Endothelial cell of hepatic sinusoid (primary cell): ENCODE measurements around the gene WDFY4.

Experiments used
- in situ Hi-C: cut with HindIII; loops from 2 replicates; pipeline ENCODE4 v1.10.0; 2017; ENCODE audit warnings: low sequenced_read_pairs

WDFY4 gene

DNA sequence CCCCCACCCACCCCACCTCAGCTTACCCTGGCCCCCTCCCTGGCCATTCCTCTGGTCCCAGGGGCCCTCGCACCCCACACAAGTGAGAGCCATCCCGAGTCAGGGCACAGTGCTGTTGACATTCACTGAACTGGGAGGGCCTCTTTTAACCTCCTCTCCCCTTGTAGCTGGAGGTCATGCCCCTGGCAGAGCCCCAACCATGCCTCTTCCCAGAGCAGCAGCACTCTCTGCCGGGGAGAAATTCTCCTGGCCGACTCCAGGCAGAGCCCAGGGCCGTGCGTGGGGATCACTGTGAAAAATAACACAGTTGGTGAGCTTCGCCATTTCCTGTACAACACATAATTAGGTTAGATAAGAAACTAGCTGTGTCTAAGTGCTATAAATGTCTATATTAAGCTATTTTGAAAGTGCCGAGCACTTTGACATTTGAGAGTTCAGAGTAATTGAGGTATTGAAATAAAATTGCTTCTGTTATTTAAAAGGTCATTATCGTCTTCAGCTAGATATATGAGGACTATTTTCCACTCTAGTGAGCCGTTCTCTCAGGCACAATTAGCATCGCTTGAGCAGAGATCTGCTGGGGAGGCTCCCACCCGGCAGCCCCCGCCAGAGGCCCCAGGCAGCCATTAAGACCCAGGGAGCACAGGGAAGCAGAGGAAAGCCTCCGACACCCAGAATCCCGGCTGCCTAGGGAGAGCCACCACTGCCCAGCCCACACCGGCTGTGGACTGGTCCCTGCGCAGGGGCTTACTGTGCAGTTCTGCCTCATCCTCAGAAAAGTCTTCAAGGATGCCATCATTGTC lies 317.4 kb downstream of the WDFY4 start:
- in situ Hi-C loops: no loop called here

GRCh38 chr10:49005270-49005669 lies 320.6 kb downstream of the WDFY4 start:
- in situ Hi-C loops: no loop called here

GRCh38 chr10:49007129-49007528 lies 322.5 kb downstream of the WDFY4 start:
- in situ Hi-C loops: no loop called here

DNA sequence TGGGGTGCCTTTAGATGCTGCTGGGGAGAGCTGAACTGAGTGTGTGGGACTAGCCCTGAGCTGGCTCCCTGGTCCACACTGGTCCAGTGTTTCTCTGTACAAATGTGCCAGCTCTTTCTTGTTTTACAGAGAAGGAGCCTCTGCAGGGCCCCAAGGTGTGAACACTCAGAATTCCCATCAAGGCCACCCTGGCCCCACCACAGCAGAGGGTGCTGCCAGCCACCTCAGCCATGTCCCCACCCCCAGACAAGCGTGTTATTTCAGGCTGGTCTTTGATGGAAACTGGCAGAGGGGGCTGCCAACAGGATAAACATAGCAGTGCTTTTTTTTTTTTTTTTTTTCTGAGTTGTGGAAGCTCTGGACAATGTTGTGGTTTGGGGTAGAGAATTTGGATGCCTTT lies 323.4 kb downstream of the WDFY4 start:
- in situ Hi-C loops: no loop called here

DNA sequence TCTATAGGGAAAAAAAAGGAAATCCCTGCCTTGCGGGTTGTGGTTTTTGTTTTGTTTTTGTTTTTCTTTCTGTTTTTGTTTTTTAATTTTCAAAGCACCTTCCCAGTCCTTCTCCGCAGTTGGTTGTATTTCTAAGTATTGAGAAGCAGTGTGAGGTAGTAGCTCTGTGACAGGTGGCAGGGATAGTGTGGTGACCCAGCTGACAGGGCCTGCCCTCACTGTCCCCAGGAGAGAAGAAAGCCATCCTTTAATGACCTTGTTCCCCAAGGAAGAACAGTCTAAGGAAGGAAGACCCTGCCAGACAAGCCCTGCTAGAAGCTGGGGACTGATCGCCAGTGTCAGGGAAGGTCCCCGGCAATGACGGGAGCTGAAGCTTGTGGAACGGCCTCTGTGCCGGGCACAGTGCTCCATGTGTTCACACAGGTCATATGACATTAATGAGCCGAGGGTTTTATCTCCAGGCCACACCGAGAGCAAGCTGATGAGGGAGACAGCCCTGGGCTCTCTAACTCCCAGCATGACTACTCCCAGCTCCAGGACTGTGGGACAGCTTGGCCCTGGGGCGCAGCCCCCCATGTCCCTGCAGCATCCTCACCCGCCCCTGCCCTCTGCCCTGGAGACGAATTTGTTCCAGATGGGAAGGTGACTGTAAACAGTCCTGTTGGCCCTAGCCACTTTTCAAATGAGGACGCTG lies 324.0 kb downstream of the WDFY4 start:
- in situ Hi-C loops: no loop called here

GRCh38 chr10:49009199-49009979 lies 324.7 kb downstream of the WDFY4 start:
- in situ Hi-C loops: no loop called here

GRCh38 chr10:49010295-49010694 lies 325.6 kb downstream of the WDFY4 start:
- in situ Hi-C loops: no loop called here

DNA sequence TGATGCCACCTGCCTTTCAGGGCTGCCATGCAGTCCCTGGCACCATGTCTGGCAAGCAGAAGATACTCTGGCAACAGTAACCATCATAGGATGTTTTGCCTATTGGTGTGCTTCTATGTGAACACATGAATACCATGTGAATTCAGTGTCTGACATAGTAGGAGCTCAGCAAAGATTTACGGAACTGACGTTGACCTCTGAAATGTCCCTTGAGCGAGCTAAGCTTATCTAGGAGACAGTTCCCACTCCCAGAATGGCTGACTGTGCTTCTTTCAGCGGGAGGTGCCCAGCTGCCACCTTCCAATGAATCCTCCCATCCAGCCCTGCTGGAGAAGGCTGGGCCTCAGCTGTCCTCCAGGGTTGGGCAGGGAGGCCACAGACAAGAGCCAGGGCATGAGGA lies 326.2 kb downstream of the WDFY4 start:
- in situ Hi-C loops: no loop called here

- in situ Hi-C loops: no loop called here
Measured at GRCh38 chr10:49011756-49012155, 327.1 kb downstream of the WDFY4 start.

- in situ Hi-C loops: no loop called here
Measured at GRCh38 chr10:49012603-49013002, 327.9 kb downstream of the WDFY4 start.

DNA sequence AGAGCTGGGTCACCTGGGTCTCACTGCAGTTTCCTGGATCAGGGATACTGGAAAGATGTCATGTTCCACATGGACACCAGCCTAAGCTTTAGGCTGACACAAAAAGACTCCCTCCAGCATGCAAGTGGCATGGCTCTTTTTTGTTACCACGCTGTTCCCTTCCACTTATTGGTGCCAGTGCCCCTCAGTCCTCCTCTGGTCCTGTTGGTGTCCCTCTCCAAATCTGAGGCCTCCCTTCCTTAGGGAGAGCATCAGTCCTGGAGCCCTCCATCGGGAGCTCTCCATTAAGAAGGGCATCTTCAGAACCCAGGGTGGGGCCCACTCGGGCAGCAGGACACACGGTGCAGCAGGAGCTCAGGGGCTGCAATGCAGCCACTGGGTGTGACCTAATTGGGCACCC lies 331.0 kb downstream of the WDFY4 start:
- in situ Hi-C loops: loop anchor here (5.0 kb wide), 1 partner anchor 33 kb away; no protein-coding TSS in a partner anchor

DNA sequence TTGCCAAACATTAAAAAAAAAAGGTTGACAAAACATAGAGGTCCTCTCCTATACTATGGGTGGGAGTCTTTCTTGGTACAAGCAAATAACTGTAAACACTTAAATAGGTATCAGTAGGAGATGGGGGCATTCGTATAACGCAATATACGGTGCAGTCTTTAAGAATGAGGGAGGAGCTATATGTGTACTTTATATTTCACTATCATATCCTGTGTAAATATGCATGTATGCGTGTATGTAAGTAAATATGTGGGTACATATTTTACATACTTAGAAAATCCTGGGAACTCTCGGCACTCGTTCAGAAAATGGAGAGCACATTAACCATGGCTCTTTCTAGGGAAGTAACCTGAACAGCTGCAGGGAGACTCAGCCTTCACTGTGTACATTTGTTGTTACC lies 337.0 kb downstream of the WDFY4 start:
- in situ Hi-C loops: no loop called here

DNA sequence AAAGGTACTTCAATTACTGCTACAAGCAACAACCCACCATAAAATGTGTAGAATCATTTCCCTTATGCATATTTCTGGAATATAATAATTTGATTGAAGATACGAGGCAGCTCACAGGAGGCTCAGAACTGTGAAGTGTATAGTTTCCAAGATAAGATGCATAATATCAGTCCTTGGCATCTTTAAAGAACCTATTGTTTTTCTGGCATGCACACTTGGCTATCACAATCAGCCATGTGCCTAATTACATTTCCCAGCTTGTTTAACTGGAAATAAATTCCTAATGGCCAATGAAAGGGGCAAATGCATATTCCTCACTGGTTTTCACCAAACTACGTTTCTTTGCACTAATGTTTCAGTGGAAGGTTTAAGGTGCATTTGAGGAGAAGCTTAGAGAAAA lies 338.4 kb downstream of the WDFY4 start:
- in situ Hi-C loops: no loop called here

GRCh38 chr10:49023752-49024151 lies 339.1 kb downstream of the WDFY4 start:
- in situ Hi-C loops: no loop called here

GRCh38 chr10:49024484-49024883 lies 339.8 kb downstream of the WDFY4 start:
- in situ Hi-C loops: no loop called here

- in situ Hi-C loops: no loop called here
Measured at GRCh38 chr10:49025347-49025983, 340.8 kb downstream of the WDFY4 start.

DNA sequence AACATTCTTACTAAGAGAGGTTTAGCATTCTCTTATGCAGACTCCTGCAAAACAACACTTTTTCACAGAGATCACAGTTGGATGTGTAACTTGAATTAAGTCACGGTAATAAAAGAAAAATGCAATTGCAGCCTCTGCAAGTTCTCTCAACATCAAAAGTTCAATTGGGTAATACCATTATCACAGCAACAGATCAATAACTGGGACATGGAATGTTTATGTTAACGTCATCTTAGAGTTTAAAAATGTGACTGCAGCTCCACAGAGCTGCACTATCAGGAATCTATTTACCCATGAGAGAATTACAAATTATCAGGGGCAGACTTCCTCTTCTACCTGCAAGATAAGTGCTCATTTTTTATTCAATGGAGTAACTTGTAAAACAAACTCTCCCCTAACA lies 344.0 kb downstream of the WDFY4 start:
- in situ Hi-C loops: no loop called here

DNA sequence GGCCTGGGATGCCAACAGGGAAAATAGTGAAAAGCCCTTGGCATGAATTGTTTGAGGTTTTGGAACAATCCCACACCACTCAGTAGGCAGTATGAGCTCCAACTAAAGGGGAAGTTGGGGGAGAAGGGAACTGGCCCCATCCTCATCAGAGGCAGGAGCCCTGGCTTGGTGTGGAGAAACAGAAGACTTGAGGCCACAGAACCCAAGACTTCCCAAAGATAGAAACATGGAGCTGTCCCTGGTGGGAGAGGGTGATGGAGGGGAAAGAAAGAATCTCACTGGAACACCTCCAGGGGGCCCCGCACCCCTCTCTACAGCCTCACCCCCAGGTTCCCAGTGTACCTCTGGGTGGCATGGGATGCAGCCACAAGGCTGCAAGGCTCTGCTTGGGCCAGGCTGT lies 345.0 kb downstream of the WDFY4 start:
- in situ Hi-C loops: no loop called here
